HT-29 (cell line): Measurements from ENCODE around the gene AP1M1. TPM values are rescaled to one million over a fixed set of nuclear protein-coding genes. Genes with fewer than 3 reads are reported as not detected.

Experiments used
- DNase-seq: peaks from one replicate; pipeline ENCODE4 v3.0.0-alpha.2; 2015; ENCODE audit warnings: low spot score
- total RNA-seq: library from RNA; depleted of rRNA; stranded (reverse); fragments of >200 nt; shearing (Covaris generic); gene quantifications from 2 replicates; pipeline ENCODE4 v1.2.3, GENCODE V29; 2014

Gene AP1M1
- total RNA-seq, 1 experiment from 2014 or later, result 49.4 TPM

- no peak for DNase-seq
These were observed 34.4 kb downstream of the AP1M1 start for GRCh38 chr19:16232127-16232526.

GRCh38 chr19:16232568-16232967, 34.9 kb downstream of the AP1M1 start:
- no peak for DNase-seq

DNA sequence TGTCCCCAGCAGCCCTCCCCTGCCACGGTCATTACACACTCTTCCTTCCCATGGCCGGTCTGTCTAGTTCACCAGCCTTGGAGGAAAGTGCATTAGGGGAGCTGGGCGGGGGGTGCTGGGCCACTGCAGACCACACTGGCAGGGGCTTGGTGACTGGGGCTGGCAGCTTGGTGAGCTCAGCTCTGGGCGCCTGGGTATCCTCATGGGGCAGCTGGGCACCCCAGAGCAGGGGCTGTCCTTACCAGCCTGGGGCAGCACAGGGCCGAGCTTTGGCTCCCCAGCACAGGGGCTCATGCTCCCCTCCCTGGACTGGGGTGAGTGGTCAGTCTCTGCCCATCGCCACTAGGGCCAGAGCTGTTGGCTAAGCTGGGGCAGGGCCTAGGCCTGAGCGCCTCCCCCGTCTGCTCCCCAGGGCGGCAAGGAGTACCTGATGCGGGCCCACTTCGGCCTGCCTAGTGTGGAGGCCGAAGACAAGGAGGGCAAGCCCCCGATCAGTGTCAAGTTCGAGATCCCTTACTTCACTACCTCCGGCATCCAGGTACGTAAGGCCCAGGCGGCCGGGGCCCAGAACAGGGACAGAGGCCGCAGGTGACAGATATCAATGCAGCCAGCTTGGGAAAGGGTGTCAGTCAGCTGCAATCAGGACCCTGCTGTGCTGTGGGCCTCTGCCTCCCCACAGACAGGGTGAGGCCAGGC, 35.5 kb downstream of the AP1M1 start:
- DNase-seq, result no peak

DNA sequence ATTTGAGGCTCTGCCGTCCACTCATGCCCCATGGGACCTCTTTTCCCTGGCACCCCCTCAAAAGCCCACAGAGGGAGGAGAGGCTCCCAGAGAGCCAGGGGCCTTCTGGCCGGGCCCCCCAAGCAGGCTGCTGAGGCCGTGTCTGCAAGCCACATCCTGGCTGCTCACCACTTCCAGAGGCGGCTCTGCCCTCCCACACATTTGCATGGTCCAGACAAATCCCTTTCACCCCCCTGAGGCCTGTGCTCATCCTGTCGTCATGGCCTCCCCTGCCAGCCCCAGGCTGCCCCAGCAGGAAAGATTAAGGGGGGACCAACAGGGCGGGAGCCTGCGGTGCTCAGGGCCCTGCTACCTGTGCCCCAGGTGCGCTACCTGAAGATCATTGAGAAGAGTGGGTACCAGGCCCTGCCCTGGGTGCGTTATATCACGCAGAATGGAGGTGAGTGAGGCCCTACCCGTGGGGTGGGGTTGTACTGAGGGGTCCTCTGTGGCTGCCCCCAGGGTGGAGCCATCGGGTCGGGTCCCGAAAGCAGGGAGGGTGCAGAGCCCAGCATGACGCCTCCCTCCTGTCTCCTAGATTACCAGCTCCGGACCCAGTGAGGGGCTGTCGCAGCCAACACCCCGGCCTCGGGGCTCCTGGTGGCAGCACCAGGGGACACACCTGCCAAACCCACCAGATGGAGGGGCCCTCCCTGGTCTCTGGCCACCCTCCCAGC, 36.3 kb downstream of the AP1M1 start:
- no peak for DNase-seq

GRCh38 chr19:16234552-16235445, 37.1 kb downstream of the AP1M1 start:
- no peak for DNase-seq

GRCh38 chr19:16235811-16236652, 38.3 kb downstream of the AP1M1 start:
- DNase-seq, result no peak

- no peak for DNase-seq
These were observed 46.4 kb downstream of the AP1M1 start for GRCh38 chr19:16244091-16244490.

DNA sequence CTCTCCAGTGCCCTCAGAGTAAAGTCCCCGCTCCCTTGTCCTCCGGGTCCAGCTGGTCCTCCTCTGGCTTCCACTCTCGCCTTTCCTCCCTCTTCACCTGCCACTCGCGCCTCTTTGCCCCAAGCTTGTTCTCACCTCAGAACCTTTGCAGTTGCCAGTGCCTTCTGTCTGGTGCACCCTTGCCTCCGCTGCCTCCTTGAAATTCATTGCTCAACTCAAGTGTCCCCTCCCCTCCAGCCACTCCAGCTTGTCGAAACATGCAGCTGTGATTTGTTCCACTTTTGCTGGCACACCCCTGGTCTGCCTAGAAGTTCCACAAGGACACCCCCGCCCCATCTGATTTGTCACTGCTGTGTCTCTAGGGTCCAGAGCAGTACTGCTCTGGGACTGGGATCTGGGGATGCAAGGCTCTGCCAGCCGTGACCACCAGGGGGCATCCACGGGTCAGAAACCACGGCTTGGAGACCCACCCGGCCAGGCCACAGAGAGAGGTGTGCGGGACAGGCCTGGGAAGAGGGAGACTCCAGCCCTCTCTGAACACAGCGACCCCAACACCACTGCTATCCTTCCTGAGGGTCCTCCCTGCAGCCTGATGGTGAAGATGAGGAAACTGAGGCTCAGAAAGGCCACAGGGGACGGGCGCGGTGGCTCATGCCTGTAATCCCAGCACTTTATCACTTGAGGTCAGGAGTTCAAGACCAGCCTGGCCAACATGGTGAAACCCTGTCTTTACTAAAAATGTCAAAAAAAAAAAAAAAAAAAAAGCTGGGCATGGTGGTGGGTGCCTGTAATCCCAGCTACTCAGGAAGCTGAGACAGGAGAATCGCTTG, 49.9 kb downstream of the AP1M1 start:
- DNase-seq, result peak; percentile 81

DNA sequence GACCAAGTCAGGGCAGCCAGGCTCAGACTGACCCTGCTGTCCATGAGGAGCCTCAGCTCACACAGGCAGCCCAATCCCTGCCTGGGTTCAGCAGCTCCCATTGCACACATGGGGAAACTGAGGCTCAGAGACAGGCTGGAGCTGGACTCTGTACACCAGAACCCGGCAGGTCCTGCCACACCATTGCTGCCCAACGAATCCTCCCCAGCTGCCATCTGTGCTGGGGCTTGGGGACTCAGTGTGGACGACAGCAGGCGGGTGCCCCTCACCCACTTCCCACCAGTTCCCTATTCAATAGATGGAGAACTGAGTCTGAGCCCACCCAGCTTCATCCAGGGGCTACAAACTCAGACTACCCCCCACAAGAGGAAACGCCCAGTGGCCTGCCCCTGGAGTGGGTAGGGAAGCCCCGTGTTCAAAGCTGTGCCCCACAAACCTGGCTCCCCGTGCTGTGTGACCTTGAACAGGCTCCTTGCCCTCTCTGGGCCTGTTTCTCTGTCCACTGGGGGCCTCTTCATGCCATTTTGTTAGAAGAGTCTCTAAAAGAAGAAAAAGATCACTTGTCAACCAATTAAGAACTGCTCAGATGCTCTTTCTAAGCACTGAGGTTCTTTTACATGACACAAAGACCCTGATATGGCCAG, 50.8 kb downstream of the AP1M1 start:
- DNase-seq, result no peak

GRCh38 chr19:16249826-16250404, 52.2 kb downstream of the AP1M1 start:
- DNase-seq, result no peak

DNA sequence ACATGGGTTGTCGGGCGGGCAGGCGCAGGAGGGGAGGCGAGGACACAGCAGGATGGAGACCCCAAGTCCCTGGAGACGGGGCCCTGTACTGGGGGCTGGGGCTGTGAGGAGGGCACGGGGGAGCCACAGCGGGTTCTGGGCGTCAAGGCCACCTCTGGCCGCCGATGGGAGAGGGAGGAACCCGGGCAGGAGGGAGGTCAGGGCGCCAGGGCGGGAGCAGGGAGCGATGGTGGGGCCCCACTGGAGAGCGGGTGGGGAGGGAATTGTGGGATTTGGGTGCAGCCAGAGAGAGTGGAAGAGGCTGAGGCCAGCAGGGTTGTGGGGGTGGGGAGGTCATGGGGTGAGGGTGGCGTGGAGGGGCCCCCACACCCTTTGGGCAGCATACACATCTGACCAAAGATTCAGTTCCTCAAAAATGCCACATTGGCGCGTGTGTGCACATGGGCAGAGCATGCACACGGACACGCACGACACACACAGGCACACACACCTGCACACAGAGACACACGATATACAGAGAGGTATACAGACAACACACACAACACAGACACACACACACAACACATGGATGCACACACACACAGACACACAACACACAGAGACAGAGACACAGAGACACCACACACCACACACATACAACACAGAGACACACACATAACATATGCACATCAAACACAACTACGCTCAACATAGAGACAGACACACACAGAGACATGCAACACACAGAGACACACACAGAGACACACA, 54.9 kb downstream of the AP1M1 start:
- DNase-seq, result no peak

DNA sequence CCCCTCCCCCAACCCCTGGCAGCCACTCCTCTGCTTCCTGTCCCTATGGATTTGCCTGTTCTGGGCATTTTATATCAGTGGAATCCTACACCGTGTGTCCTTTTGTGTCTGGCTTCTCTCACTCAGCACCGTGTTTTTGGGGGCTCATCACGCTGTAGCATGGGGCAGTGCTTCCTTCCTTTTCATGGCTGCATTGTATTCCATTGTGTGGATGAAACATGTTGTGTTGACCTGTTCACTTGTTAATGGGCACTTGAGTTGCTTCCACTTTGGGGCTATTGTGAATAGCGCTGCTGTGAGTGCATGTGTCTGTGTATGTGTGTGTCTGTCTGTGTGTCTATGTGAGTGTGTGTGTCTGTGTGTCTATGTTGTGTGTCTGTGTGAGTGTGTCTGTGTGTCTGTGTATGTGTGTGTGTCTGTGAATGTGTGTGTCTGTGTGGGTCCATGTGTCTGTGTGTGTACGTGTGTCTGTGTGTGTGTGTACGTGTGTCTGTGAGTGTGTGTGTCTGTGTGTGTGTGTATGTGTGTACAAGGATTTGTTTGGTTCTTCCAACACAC, 57.2 kb downstream of the AP1M1 start:
- DNase-seq, result no peak

- no peak for DNase-seq
These were observed 59.8 kb downstream of the AP1M1 start for GRCh38 chr19:16257509-16258002.

GRCh38 chr19:16258440-16258903, 60.8 kb downstream of the AP1M1 start:
- no peak for DNase-seq

GRCh38 chr19:16259385-16260159, 61.9 kb downstream of the AP1M1 start:
- no peak for DNase-seq

DNA sequence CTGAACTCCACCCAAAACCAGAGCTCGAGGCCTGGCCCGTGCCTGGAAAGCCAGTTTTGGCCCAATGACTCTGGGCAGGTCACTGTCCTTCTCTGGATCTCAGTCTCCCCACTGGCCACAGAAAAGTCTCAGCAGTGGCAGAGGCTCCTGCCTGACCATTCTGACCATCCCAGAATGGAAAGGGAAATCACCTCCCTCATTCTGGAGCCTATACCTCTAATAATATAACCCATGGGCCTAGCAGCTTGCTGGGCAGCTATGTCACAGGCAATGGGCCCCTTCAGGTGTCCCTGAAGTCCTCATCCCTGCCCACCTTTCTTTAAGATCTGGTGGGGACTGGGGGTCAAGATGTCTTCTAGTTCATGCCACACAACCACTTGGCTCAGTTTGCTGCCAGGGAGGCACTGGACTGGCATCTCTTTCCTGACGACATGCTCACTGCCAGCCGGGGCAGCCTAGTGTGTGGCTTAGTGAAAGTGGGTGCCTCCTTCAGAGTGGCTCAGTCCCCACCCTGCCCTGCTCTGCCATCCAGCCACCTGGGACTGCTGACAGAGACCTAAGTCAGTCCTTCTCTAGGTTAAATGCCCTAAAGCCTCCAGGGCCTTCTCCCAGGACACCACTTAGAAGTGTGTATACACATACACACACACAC, 62.6 kb downstream of the AP1M1 start:
- no peak for DNase-seq

DNA sequence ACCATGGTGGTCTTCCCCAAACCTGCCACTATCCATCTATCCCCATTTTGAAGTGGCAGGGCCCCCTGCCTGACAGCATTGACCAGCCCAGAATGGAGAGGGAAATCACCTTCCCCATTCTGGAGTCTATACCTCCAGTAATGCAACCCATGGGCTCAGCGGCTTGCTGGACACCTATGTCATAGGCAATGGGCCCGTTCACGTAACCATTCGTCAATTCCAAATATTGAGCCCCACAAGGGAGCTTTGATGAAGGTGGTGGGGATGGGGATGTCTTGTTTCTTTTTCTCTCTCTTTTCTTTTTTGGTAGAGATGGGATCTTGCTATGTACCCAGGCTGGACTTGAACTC, 63.1 kb downstream of the AP1M1 start:
- DNase-seq, result no peak
